HG02571 (cell line): Measurements from ENCODE around the gene FALEC.

Source experiments
- ATAC-seq: cut with Tn5 transposase; IDR thresholded peaks from one replicate; pipeline ENCODE4 v1.9.1; 2021; ENCODE audit warnings: mild to moderate bottlenecking, moderate library complexity; ENCODE audit not compliant: unreplicated experiment

The FALEC gene

DNA sequence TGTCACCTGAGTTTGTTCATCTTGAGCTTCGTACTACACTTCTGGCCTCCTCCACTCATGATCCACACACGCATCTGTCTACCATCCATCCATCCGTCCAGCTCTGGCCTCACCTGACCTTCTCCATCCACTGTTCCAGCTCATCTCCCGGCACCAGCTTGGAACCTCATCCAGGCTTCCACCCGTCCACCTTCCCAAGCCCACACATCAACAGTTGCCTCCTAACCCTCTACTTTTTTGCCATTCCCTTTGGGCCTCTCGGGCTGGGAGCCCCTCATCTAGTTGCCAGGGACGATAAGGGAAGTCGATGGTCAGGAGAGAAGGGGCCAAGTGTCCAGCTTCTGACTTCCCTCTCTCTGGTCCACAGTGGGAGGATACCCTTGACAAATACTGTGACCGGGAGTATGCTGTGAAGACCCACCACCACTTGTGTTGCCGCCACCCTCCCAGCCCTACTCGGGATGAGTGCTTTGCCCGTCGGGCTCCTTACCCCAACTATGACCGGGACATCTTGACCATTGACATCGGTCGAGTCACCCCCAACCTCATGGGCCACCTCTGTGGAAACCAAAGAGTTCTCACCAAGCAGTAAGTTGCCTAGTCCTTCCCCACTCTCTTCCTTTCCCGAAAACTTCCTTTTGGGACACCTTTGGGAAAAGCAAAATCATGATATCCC is 3.4 kb upstream of the FALEC start:
- no peak for ATAC-seq

DNA sequence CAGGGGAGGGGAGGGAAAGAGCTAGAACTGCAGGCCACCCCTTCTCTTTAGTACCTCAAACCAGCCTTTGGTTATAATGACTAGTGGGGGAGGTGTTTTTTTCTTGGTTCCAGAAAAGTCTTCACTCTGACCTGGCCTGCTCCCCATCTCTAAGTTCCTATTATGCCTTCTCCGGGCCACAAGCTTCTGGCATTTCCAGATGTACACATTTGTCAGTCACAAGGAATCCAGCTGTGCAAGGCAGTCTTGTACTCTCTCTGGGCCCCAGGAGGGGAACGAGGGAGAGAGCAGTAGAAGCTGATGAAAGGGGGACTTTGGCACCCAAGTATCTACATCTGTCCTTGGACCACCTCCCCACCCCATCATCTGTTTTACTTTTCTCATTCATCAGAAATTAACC is 2.7 kb upstream of the FALEC start:
- no peak for ATAC-seq

DNA sequence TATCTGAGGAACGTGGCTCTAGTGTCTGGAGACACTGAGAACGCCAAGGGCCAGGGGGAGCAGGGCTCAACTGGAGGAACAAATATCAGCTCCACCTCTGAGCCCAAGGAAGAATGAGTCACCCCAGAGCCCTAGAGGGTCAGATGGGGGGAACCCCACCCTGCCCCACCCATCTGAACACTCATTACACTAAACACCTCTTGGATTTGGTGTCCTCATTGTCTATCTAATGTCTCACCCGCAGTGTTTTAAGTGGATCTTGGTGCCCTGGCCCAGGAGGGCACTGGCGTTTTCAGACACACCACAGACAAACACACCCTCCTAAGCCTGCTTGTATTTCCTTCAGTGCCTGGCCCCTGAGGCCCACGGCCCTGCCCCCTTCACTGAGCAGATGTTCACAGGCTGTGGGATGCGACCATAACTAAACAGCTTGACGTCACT is 2.2 kb upstream of the FALEC start:
- no peak for ATAC-seq

DNA sequence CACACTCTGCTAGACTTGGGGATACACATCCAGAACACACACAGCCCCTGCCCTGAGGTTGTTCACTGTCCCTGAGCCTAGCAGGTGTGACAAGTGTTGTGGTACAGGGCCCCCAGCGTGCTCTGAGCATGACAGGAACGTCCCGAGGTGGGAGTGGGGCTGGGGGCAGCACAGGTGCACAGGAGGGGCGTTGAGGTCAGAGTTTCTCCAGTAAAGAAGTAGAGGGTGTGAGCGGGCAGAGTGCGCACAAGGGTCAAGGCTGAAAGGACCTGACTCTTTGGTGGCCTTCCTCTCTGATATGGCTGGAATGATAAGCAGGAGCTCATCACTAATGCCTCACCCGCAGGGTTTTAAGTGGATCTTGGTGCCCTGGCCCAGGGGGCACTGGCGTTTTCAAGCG is 1.3 kb upstream of the FALEC start:
- ATAC-seq, result no peak

DNA sequence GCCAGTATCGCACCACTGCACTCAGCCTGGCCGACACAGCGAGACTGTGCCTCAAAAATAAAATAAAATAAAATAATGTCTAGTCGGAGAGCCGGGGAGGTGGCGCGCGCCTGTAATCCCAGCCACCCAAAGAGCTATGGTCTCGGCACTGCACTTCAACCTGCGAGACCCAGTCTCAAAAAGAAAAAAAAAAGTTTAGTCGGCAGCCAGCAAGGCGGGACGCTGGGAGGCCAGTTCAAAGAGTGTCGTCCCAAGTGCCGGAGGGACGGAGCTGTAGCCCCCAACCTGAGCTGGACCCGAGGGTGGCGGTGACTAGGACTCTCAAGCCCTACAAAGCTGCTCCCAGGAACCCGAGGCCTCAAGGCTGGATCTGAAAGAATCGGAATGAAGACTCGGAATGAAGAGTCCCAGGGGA is 632 bp upstream of the FALEC start:
- ATAC-seq, result peak; percentile 9

DNA sequence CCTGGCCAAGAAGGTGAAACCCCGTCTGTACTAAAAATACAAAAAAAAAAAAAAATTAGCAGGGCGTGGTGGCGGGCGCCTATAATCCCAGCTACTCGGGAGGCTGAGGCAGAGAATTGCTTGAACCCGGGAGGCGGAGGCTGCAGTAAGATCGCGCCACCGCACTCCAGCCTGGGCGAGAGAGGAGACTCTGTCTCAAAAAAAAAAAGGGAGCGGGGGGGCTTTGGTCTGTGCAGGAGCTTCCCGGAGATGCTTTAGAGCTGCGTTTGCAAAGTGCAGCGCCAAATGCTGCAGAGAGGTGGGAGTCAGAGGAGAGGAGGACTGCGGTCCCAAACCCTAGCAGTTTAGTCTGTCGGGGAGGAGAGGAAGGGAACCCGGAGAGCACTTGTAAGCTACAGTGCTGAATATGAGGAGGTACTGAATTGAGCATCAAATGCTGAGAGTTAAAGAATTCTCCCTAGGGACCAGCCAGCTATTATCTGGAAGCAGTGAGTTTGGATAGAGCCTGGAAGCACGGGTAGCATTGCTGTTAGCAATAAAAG is 569 bp downstream of the FALEC start:
- ATAC-seq, result no peak

DNA sequence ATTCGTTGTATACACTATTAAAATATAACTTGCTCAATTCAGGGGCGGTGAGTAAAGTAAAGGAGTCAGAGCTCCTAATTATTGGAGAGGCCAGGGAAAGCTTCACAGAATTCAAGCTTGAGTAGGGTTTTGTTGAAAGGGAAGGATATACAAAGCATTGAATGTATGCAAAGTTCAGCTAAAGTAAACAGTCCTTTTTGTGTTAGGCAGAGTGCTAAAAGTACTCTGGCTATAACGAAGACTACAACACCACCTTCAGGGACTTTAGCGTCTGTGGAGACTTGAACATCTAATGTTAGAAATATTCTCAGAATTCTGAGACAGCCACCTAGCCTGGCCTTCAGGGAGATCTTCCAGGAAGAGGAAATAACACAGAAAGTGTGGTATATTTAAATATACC is 1.1 kb downstream of the FALEC start:
- ATAC-seq, result no peak

DNA sequence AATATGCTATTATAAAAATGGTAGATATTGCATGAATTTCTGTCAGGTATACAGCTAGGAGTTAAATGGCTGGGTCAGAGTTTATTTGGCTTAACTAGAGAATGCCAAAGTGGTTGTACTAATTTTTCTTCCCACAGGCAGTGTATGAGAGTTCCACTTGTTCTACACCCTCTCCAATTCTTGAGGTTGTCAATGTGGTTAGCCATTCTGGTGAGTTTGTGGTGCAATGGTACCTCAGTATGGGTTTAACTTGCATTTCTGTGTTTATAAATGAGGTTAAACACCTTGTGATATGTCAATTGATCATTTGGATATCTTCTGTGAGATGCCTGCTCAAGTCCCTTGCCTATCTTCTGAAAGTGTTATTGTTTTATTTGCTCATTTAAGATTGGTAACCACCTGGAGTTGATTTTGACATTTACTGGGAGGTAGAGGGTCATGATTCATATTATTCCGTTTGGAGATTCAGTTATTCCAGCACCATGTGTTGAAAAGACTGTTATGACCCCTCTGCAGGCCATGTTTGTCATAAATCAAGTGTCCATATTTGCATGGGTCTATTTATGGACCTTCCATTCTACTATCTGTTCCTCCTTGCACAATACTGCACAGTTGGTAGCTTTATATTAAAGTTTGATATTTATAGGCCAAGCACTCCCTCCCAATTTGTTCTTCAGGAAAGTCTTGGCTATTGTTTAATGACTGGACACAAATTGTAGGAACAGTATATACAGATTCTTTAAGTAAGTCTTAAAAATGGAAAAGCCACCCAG is 5.8 kb downstream of the FALEC start:
- no peak for ATAC-seq

DNA sequence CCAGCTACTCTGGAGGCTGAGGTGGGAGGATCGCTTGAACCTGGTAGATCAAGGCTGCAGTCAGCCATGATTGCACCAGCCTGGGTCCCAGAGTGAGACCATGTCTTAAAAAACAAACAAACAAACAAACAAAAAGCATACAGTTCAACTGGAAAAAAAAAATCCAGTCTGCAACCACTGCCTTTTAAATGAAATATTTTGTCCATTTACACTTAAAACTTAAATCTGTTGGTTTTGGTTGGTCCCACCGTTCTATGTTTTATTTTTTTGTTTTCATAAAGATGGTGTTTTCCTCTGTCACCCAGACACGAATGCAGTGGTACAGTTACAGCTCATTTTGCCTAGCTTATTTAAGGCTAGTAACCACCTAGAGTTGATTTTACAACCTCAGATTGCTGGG is 9.8 kb downstream of the FALEC start:
- ATAC-seq, result no peak

DNA sequence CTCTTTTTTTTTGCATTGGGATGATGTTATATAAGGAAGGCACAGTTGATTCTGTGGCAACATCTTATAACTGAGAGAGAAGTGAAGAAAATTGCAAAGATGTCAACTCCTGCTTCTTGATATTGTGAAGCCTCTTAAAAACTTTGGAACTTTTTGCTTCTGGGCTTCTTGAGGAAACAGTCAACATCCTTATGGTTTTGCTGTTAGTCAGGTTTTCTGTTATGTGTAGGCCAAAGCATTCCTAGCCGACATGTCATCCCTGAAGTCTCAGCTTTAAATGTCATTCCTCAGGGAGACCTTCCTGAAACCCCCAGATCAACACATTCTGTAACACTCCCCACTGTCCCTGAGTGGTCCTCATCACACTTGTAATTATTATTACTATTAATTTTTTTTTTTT is 12.6 kb downstream of the FALEC start:
- no peak for ATAC-seq

DNA sequence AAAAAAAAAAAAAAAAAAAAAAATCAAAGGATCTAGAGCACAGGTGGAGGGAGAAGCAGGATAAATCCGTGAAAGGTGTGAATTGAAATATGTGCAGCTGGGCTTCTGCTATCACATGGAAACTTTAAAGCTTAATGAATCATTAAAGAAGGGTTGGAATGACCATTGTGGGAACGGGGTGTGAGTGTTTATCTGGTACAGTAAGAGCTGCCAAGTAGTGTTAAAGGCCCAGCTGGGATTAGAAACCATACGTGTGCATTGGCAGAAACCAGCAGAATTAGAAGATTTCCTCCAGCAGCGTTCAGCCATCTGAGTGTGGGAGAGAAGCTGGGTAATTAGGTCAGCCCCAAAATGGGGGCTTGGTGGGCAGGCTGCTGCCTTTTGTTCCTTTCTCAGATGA is 13.5 kb downstream of the FALEC start:
- ATAC-seq, result no peak

DNA sequence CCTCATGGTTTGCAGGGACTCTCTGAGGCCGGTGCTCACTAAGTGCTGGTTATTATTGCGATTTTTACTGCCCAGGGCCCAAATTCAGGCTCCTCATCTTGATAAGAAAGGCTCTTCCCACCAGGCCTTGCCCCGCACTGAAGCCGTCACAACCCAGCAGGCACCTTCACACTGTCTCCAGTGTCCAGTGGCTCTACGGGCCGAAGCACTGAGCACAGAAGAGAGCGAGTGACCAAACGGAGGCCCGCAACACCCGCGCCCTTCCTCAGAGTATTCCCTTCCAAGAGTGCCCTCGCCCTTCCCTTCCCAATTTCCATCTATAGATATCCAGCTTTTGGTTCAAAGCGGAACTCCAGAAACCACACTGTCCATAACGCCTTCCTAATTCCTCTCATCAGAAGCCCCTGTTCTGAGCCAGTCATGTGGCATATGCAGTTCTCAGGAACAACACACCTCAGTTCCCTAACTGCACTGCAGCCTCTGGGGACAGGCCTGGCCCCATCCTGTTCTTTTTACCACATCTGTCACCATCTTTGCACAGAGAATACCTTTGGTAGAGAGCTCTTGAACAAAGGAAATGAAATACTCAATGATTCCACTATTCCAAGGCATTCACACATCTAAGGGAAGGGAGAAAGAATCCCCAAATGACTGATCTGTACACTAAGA is 15.1 kb downstream of the FALEC start:
- ATAC-seq, result no peak

DNA sequence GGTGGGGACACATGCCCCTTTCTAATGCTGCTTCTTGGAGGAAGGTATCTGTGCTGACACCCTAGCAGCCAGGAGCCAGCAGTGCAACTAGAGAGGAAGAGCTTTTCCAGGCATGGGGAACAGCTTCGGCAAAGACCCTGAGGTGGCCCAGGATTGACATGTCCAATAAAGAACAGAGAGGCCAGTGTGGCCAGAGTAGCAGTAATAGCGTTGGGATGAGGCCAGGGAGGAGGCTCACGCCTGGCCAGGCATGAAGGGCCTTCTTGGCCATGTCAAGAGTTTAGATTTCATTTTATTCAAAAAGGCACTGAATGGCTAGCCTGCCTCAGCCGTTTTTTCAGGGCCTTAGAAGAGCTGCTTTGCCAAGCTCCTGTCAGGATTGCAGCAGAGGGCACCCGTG is 17.3 kb downstream of the FALEC start:
- no peak for ATAC-seq

DNA sequence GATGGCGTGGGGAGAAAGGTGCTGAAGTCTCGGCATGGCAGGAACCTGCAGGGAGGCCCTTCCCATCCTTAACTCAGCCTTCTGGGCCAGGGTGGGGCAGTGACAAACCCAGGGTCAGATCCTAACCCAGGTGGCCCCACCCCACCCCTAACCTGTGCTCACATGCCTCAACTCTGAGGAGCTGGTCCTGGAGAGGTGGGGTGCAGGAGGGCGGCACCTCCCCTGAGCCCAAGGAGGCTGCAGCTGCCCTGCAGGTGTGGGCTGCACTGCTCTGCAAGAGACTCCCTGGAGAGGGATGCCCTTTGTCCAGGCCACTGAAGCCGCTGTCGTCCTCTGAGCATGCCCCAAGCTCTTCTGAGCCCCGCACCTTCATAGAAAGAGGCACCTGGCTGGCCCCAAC is 18.4 kb downstream of the FALEC start:
- no peak for ATAC-seq

DNA sequence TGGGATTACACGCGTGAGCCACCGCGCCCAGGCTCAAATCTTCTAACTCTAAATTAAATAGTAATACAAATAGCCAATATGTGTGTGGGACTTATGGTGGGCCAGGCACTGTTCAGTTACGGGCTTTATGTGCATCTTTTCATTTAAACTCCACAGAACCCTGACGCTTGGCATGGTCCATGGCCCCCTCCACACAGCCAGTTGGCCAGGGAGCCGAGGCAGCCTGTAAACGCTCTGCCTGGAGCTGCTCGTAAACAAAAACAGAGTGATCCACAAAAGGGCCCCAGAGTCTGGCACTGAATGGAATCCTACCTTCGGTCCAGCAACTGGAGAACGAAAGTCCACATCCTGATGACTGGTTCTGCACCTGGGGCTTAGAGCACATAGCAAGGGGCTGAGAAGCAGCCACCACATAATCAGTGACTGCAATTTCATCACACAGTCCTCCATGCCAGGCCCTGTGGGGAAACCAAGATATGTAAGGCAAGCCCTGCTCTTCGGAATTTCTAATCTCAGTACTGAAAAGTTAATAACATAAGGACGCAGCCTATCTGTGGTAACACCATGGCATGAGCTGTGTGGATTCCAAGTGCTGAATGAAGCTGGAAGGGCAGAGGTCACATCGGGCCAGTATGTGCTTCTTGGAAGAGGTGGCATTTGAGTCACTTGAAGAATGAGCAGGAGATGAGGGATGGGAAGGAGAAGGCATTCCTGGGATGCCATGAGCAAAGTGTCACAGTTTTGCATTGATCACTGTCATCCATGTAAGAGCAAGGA is 20.1 kb downstream of the FALEC start:
- no peak for ATAC-seq

DNA sequence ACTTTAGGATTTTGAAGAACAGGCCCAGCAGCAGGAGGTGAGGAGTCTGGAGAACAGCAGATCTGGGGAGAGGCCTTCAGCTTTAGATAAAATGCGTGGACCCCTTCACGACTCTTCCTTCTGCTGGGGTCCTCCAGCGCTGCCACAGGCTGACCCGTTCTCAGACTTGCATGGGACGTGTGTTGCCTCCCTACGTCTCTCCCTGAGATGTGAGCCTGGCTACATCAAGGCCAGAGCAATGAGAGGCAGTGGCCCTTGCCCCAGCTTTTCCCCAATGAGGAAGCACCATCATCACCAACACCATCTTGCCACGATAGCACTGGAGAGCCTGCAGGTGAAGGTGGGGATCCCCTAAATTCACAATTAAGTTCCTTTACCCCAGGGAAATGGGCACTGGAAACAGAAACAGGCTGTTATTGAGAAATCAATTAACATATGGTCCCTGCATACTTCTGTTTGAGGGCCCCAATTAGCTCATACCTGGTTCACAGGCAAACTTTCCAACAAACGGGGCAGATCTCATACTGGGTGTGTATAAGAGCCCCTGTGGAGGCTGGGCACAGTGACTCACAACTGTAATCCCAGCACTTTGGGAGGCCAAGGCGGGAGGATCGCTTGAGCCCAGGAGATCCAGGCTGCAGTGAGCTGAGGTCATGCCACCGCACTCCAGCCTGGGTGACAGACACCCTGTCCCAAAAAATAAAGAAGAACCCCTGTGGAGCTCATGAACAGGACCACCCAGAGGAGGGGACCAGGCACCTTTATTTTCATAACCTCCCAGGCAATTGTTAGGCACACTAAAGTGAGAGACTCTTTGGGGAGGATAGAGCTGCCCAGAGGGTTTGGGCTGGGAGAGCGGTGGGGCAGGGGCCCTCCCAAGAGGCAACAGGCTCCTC is 21.5 kb downstream of the FALEC start:
- ATAC-seq, result no peak

DNA sequence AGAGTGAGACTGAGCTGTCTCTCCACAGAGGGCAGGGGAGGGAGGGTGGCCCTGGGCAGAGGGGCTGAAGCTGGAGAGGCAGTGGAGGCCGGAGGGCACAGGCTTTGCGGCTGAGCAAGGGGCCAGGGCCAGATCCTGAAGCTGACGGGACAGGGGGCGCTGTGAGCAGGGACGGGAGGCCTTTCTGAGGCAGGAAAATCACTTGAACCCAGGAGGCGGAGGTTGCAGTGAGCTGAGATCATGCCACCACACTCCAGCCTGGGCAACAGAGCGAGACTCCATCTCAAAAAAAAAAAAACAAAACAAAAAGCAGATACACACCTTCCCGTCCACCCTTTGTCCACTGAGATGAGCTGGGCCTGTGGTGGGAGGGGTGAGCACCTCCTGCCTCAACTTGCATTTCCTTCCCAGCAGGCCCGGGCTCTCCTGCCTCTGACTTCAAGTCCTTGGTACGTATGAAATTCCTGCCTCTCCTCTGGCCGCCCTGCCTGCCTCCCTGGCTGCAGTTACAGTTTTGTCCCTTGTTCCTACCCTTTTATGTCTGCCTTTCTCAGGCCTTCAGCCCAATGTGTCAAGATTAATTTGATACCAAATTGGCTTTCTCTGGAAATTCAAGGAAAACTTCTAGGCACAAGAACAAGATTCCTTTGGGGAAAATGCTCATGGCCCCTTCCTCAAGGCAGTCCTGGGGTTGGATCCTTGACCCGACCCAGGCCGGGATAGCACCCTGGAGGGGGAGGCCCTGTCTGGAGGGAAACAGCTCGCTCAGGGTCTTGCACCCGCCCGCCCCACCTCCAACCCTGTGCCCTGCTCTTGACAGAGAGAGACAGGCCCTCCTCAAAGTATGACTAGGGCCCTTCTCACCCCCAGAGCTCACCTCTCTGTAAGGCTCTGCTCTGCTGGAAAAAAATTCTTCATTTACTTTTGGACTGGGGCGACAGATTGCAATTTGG is 22.5 kb downstream of the FALEC start:
- ATAC-seq, result no peak

DNA sequence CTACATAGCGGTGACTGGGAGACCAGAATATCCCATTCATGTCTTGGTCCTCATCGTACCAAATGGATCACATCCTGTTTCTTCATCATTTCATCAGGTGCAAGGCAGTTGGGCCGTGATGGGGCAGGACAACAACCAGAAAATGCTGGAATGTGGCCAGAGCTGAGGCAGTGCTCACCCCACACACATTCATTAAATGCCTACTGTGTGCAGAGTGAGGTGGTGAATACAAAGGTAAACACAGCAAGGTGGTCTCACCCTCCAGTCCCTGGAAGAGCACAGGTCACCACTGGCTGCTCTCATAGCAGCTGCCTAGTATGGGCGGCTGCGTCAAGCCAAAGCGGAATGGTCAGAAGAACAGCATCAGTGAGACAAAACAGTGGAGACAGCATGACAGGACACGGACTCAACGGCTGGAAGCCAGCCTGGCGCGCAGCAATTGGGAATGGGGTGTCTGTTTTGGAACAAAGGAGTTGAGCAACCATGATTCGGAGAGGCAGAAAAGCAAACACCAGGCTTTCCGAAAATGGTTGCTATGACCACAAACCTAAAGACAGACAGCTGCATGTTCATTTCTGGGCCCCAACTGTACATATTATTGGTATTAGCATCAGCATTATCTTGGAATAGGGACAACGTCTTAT is 28.1 kb downstream of the FALEC start:
- no peak for ATAC-seq
